DOHH2 (cell line): ENCODE results near the gene SRC.

ENCODE experiments used
- H3F3A ChIP-seq: fragments of 200-600 bp; sonication (generic), shearing (Covaris generic); 2 replicates; pipeline ENCODE4 v1.6.0; 2016; ENCODE audit warnings: antibody characterized with exemption, mild to moderate bottlenecking; ENCODE audit not compliant: control insufficient read depth, insufficient read depth
- H3K27ac ChIP-seq: fragments of 200-600 bp; sonication (generic); 2 replicates; pipeline ENCODE4 v1.5.1; 2014; ENCODE audit warnings: low read depth, mild to moderate bottlenecking, low read length, moderate library complexity
- H3K27me3 ChIP-seq: fragments of 200-600 bp; sonication (generic); 2 replicates; pipeline ENCODE4 v1.6.1; 2014; ENCODE audit warnings: mild to moderate bottlenecking, low read length, mixed read lengths; ENCODE audit not compliant: control insufficient read depth
- H3K36me3 ChIP-seq: fragments of 200-600 bp; sonication (generic); 2 replicates; pipeline ENCODE4 v1.6.1; 2014; ENCODE audit warnings: mild to moderate bottlenecking, low read length, moderate library complexity, mixed read lengths; ENCODE audit not compliant: control insufficient read depth
- H3K4me1 ChIP-seq: fragments of 200-600 bp; sonication (generic); 2 replicates; pipeline ENCODE4 v1.6.1; 2014; ENCODE audit warnings: mild to moderate bottlenecking, low read length, mixed read lengths; ENCODE audit not compliant: control insufficient read depth
- H3K4me2 ChIP-seq: fragments of 200-600 bp; sonication (generic); 2 replicates; pipeline ENCODE4 v1.6.0; 2014; ENCODE audit warnings: mild to moderate bottlenecking, low read length, moderate library complexity
- H3K4me3 ChIP-seq: fragments of 200-600 bp; sonication (generic); 2 replicates; pipeline ENCODE4 v1.5.1; 2014; ENCODE audit warnings: mild to moderate bottlenecking, low read length, mixed read lengths
- H3K79me2 ChIP-seq: fragments of 200-600 bp; sonication (generic); 2 replicates; pipeline ENCODE4 v1.6.1; 2014; ENCODE audit warnings: mild to moderate bottlenecking, low read length, mixed read lengths; ENCODE audit not compliant: control insufficient read depth
- H3K9me2 ChIP-seq: fragments of 200-600 bp; sonication (generic); replicated peaks from 2 replicates; pipeline ENCODE4 v1.6.1; 2014; ENCODE audit warnings: mild to moderate bottlenecking, low read length, mixed read lengths; ENCODE audit not compliant: control insufficient read depth
- H3K9me3 ChIP-seq: fragments of 200-600 bp; sonication (generic); 2 replicates; pipeline ENCODE4 v1.6.1; 2014; ENCODE audit warnings: antibody characterized with exemption, low read length, mixed read lengths; ENCODE audit not compliant: control insufficient read depth, insufficient read depth
- H4K20me1 ChIP-seq: fragments of 200-600 bp; sonication (generic); 2 replicates; pipeline ENCODE4 v1.6.0; 2014; ENCODE audit warnings: low read depth, mild to moderate bottlenecking, antibody characterized with exemption, low read length, moderate library complexity; ENCODE audit not compliant: control insufficient read depth, insufficient read depth
- CTCF ChIP-seq: fragments of 200-600 bp; sonication (generic); IDR thresholded peaks from one replicate; pipeline ENCODE4 v1.5.1; 2014; ENCODE audit warnings: antibody characterized with exemption, mild to moderate bottlenecking, low read depth, low read length; ENCODE audit not compliant: poor library complexity, severe bottlenecking
- EZH2phosphoT487 ChIP-seq: fragments of 200-600 bp; sonication (generic); IDR thresholded peaks from 2 replicates; pipeline ENCODE4 v1.6.1; 2017; ENCODE audit warnings: borderline replicate concordance, mild to moderate bottlenecking, antibody characterized with exemption, low read length, moderate library complexity, mixed read lengths

SRC gene

GRCh38 chr20:37382482-37383120 is 36.7 kb downstream of the SRC start:
- Histone ChIP-seq H3F3A (no peaks in the 10 kb centered on the region), H3K4me2 (no peak overlapping the region)

GRCh38 chr20:37383229-37383989 is 37.5 kb downstream of the SRC start:
- Histone ChIP-seq H3K4me2 (no peak overlapping the region), H3K9me3 (no peaks in the 10 kb centered on the region), H4K20me1 (0 out of 2 replicates have a peak, but pooled peaks cover 6% of the 10 kb centered on the region), H3K36me3 (no peaks in the 10 kb centered on the region), H3K27me3 (peaks cover 16% of the 10 kb centered on the region), H3K9me2 (no peaks in the 10 kb centered on the region), H3K4me1 (peaks cover 9% of the 10 kb centered on the region; the same call in 1 of the 2 replicates), H3K27ac (no peak overlapping the region), H3F3A (no peaks in the 10 kb centered on the region), H3K4me3 (no peak overlapping the region), H3K79me2 (no peaks in the 10 kb centered on the region)
- TF ChIP-seq EZH2phosphoT487 (no peak), CTCF (no peak)

More at GRCh38 chr20:37382482-37383120, 36.7 kb downstream of the SRC start:
- Histone ChIP-seq H3K79me2 (no peaks in the 10 kb centered on the region), H3K4me3 (no peak overlapping the region), H3K9me2 (no peaks in the 10 kb centered on the region), H4K20me1 (0 out of 2 replicates have a peak, but pooled peaks cover 6% of the 10 kb centered on the region), H3K9me3 (no peaks in the 10 kb centered on the region), H3K27me3 (peaks cover 16% of the 10 kb centered on the region), H3K36me3 (no peaks in the 10 kb centered on the region), H3K4me1 (peaks cover 9% of the 10 kb centered on the region; the same call in 1 of the 2 replicates), H3K27ac (no peak overlapping the region)
- no peak for TF ChIP-seq CTCF

GRCh38 chr20:37384683-37385174 is 38.8 kb downstream of the SRC start:
- H3K27ac ChIP-seq, result no peak overlapping the region
- peaks cover 9% of the 10 kb centered on the region; the same call in 1 of the 2 replicates for H3K4me1 ChIP-seq
- peaks cover 16% of the 10 kb centered on the region for H3K27me3 ChIP-seq
- peak overlapping the region; percentile 54 for H3K4me3 ChIP-seq
- H3K36me3 ChIP-seq, result no peaks in the 10 kb centered on the region
- no peaks in the 10 kb centered on the region for H3F3A ChIP-seq
- H3K9me2 ChIP-seq, result no peaks in the 10 kb centered on the region
- 0 out of 2 replicates have a peak, but pooled peaks cover 6% of the 10 kb centered on the region for H4K20me1 ChIP-seq
- no peaks in the 10 kb centered on the region for H3K9me3 ChIP-seq
- no peak for TF ChIP-seq EZH2phosphoT487
- TF ChIP-seq CTCF, result peak; percentile 83
- H3K79me2 ChIP-seq, result no peaks in the 10 kb centered on the region
- peak overlapping the region; percentile 62 for H3K4me2 ChIP-seq
